Measurements from ENCODE around the gene NT5C2.

The NT5C2 gene

GRCh38 chr10:103127241-103127640 is 65.8 kb downstream of the NT5C2 start:
- Histone ChIP-seq H3K9me3 (ENCODE audit: control insufficient read depth, low read length) (no peaks in the 10 kb centered on the region), H3K4me2 (ENCODE audit: low read length) (no peak overlapping the region), H3K9ac (no peak overlapping the region), H3K79me2 (peaks cover 13% of the 10 kb centered on the region), H3K27ac (no peak overlapping the region), H3K36me3 (ENCODE audit: control insufficient read depth, insufficient read depth, low read length) (no peaks in the 10 kb centered on the region), H3K4me3 (ENCODE audit: low read depth, low read length) (no peak overlapping the region), H2AFZ (no peak overlapping the region), H3K4me1 (peaks cover 16% of the 10 kb centered on the region), H3K27me3 (ENCODE audit: control insufficient read depth, insufficient read depth, low read length) (no peaks in the 10 kb centered on the region)
- TF ChIP-seq CTCF (IDR thresholded peaks at IDR 0.05), result no peak

GRCh38 chr10:103125323-103126267 is 67.5 kb downstream of the NT5C2 start:
- H3K9ac ChIP-seq, result no peak overlapping the region
- H2AFZ ChIP-seq, result no peak overlapping the region
- H3K9me3 ChIP-seq (ENCODE audit: control insufficient read depth, low read length), result no peaks in the 10 kb centered on the region
- peaks cover 16% of the 10 kb centered on the region for H3K4me1 ChIP-seq
- peak overlapping the region; percentile 48 for H3K4me2 ChIP-seq (ENCODE audit: low read length)
- peak overlapping the region; percentile 20 for H3K4me3 ChIP-seq (ENCODE audit: low read depth, low read length)
- peak overlapping the region; percentile 36 for H3K27ac ChIP-seq
- TF ChIP-seq CTCF (IDR thresholded peaks at IDR 0.05), result no peak
- no peaks in the 10 kb centered on the region for H3K36me3 ChIP-seq (ENCODE audit: control insufficient read depth, insufficient read depth, low read length)
- no peaks in the 10 kb centered on the region for H3K27me3 ChIP-seq (ENCODE audit: control insufficient read depth, insufficient read depth, low read length)
- peaks cover 4% of the 10 kb centered on the region for H3K79me2 ChIP-seq

- H3K9me3 ChIP-seq (ENCODE audit: control insufficient read depth, low read length), result no peaks in the 10 kb centered on the region
- no peaks in the 10 kb centered on the region for H3K27me3 ChIP-seq (ENCODE audit: control insufficient read depth, insufficient read depth, low read length)
- H3K79me2 ChIP-seq, result peaks cover 4% of the 10 kb centered on the region
- no peak overlapping the region for H3K4me2 ChIP-seq (ENCODE audit: low read length)
- no peak overlapping the region for H3K4me3 ChIP-seq (ENCODE audit: low read depth, low read length)
- no peak overlapping the region for H3K9ac ChIP-seq
- H3K4me1 ChIP-seq, result peaks cover 16% of the 10 kb centered on the region
- H2AFZ ChIP-seq, result no peak overlapping the region
- no peak overlapping the region for H3K27ac ChIP-seq
- no peaks in the 10 kb centered on the region for H3K36me3 ChIP-seq (ENCODE audit: control insufficient read depth, insufficient read depth, low read length)
- no peak for TF ChIP-seq CTCF (IDR thresholded peaks at IDR 0.05)
Observed at GRCh38 chr10:103124420-103125096, 68.5 kb downstream of the NT5C2 start.

GRCh38 chr10:103123282-103124024 is 69.6 kb downstream of the NT5C2 start:
- Histone ChIP-seq H3K4me3 (ENCODE audit: low read depth, low read length) (no peak overlapping the region), H3K9me3 (ENCODE audit: control insufficient read depth, low read length) (no peaks in the 10 kb centered on the region), H3K4me2 (ENCODE audit: low read length) (no peak overlapping the region), H3K4me1 (peaks cover 16% of the 10 kb centered on the region), H2AFZ (no peak overlapping the region), H3K79me2 (peaks cover 6% of the 10 kb centered on the region), H3K36me3 (ENCODE audit: control insufficient read depth, insufficient read depth, low read length) (no peaks in the 10 kb centered on the region), H3K27ac (no peak overlapping the region), H3K9ac (no peak overlapping the region), H3K27me3 (ENCODE audit: control insufficient read depth, insufficient read depth, low read length) (no peaks in the 10 kb centered on the region)
- TF ChIP-seq CTCF (IDR thresholded peaks at IDR 0.05), result no peak

Data from parathyroid adenoma (tissue), 2 donors.